GM21423 (cell line): ENCODE results near the gene FLNB.

Experiments
- ATAC-seq: cut with Tn5 transposase; IDR thresholded peaks from one replicate; pipeline ENCODE4 v1.9.1; 2021; ENCODE audit warnings: mild to moderate bottlenecking, moderate library complexity; ENCODE audit not compliant: unreplicated experiment

FLNB gene

GRCh38 chr3:58072763-58073130 is 64.5 kb downstream of the FLNB start:
- no peak for ATAC-seq

DNA sequence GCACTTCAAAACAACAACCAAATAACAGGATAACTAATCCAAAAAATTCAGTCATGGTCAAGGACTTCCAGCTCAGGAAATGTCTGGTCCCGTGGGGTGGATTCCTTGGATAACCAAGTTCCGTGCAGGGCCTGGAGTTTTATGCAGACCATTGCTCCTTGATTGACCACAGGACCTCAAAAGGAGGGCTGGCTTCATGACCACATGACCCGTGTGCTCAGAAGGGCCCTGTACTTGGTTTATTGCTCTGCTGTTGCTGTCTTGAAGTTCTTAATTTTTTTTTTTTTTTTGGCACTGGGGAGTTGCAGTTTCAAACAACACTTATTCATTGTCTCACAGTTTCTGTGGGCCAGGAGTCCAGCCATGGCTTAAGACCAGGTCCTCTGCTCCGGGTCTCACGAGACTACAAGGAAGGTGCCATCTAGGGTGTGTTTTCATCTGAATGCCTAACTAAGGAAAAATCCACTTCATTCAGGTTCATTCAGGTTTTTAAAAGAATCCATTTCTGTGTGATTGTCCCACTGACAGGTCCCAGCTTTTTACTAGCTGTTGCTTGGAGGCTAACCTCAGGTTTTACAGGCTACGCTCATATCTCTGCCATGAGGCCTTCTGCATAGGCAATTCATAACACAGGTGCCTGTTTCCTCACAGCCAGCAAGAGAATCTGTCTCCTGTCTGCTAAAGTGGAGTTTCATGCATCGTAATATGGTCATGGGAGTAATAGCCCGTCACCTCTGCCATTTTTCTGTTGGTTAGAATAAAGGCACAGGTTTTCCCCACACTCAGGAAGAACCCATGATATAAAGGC is 65.3 kb downstream of the FLNB start:
- ATAC-seq = peak; percentile 42

GRCh38 chr3:58074116-58074715 is 66.0 kb downstream of the FLNB start:
- peak; percentile 51 for ATAC-seq

- no peak for ATAC-seq
Observed at GRCh38 chr3:58074997-58075396, 66.8 kb downstream of the FLNB start.

DNA sequence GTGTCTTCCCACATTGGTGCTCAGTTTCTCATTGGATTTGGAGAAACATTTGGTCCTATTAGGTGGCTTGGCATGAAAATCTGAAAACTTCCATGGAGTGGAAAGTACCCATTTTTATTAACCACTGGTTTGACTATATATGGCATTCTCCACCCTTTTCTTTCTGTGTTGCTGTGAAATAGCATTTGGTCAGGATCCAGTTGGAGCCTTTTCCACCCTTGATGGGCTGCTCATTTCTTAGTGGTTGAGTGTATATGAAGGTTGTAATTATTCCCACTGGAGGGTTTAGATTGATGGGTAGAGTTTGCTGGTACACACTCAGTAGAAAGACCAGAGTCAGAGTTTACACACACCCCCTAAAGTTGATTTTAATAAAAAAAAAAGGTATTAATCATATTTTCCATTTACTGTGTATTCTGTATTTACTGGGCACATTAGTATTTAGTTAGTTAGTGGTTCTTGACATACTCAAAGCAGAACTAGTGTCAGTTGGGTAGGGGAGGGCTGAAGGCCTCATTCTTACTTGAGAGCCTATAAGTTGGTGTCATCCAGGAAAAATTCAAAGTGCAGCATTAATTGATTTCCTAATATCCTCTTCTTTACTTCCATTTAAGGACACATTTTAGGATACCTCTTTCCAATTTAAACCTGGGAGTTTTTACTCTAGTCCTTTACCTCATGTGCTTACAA is 69.5 kb downstream of the FLNB start:
- no peak for ATAC-seq

- ATAC-seq = no peak
Observed at GRCh38 chr3:58078610-58079009, 70.4 kb downstream of the FLNB start.

- no peak for ATAC-seq
Observed at GRCh38 chr3:58079773-58080172, 71.6 kb downstream of the FLNB start.

- no peak for ATAC-seq
Observed at GRCh38 chr3:58082047-58082446, 73.8 kb downstream of the FLNB start.

DNA sequence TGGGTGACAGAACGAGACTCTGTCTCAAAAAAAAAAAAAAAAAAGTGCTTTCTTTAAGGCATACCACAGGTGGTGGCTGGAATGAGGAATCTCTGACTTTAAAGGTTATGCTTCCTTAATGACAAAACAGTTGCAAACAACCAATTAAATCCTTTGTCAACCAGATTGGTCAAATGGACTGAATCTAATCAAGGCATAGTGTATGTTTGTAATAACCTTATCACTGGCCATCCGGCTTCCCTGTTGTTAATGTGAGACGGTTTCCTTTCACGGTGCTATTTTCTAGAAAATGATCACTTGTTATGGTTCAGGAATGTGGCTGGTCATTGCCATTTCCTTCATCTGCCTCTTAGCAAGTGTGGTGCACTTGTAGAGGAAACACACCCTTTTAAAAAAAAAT is 75.9 kb downstream of the FLNB start:
- ATAC-seq = no peak

DNA sequence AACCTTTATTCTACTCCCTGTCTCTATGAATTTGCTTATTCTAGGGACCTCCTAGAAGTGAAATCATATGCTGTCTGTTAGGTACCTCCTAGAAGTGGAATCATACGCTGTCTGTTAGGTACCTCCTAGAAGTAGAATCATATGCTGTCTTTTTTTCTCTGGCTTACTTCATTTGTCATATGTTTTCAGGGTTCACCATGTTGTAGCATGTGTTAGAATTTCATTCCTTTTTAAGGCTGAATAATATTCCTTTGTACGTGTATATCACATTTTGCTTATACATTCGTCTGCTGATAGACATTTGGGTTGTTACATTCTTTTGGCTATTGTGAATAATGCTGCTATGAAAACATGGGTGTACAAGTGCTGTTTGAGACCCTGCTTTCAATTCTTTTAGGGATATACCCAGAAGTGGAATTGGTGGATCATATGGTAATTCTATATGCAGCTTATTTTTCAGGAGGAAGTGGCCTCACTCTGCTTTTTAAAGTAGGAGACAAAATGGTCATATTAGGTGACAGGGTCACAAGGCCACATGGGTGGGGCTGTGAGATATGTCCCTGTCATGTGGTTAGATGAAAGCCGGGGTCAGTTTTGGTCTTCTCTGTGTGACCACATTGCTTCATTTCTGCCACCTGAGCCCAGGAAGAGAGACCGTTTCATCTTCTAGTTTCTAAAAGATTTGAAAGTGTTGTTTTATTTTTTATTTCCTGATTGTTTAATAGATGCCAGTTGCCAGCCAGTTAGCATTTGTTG is 76.7 kb downstream of the FLNB start:
- ATAC-seq = peak; percentile 88

DNA sequence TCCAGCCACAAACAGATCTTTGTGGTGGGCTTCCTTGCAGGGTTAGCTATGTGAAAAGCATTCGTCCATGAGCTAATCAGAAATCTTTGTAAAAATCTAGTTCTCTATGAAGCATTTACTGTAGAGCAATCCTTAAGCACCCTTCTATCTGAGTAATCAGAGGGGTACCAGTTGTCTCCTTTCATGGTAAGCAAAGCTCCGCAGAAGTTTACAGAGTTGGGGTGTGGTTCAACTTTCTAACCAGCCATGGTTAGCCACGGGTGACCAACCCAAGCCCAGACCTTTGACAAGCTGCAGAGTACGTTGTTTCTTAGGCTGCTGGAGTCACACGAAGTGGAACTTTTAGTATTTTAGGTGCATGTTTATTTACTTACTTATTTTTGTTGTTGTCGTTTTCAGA is 77.4 kb downstream of the FLNB start:
- peak; percentile 42 for ATAC-seq

DNA sequence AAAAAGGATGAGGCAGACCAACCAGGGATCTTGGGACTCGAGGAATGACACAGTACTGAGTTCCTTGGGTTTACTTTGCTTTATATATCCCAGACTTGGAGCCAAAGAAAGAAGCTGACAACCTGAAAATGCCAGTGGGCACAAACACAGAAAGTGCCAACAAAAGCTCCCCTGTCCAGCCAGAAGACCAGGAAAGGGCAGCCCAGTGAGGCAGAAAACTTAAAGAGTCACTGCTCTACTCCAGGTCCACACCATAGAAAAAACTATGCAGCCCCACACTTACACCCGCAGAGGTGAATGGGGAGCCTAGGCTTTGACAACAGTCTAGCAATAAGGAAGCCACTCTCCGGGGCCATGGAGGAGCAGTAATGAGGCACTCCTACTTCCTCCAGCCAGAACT is 80.3 kb downstream of the FLNB start:
- ATAC-seq = no peak

DNA sequence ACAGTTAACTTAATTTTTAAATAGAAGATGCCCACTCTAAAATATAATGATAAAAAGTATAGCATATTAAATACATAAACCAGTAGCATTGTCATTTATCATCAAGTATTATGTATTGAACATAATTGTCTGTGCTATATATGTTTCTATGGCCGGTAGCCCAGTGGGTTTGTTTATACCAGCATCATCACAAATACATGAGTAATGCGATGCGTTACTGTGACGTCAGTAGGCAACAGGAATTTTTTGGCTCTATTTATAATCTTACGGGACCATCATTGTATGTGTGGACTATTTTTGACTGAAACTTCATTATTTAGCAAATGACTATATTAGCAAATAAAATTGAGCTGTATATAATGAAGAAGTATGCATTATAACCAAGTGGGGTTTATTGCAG is 82.1 kb downstream of the FLNB start:
- no peak for ATAC-seq

- ATAC-seq = no peak
Observed at GRCh38 chr3:58092521-58092920, 84.3 kb downstream of the FLNB start.

DNA sequence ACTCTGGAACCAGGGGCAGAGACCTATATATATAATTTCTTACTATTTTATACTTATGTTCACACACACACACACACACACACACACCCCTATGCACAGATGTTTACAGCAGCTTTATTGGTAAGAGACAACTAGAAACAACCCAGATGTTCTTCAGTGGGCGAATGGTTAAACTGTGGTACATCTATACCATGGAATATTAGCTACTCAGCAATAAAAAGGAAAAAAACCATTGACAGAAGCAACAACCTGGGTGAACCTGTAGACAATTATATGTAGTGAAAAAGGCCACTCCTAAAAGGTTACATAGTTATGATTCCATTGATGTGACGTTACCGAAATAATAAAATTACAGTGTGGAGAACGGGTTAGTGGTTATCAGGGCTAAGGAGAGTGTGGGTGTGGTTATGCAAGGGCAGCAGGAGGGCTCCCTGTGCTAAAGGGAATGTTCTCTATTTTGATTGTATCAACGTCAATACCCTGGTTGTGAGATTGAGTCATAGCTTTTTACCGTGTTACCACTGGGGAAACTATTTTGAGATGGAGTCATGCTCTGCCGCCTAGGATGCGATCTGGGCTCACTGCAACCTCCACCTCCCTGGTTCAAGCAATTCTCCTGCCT is 85.5 kb downstream of the FLNB start:
- no peak for ATAC-seq

DNA sequence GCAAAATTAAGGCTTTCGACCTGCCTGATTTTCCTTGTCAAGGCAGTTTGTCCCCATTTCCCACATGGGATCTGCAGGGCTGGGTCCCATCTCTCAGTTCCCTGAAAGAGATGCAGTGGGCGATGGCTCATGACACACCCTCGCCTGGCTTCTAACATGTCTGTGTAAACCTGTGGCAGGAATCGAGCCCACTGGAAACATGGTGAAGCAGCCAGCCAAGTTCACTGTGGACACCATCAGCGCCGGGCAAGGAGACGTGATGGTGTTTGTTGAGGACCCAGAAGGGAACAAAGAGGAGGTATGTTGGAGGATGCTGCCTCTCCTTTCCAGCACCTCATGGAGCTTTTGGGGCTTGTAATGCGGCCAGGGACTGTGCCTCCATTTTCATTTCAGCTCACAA is 86.4 kb downstream of the FLNB start:
- ATAC-seq = no peak

GRCh38 chr3:58095603-58096138 is 87.4 kb downstream of the FLNB start:
- no peak for ATAC-seq

- ATAC-seq = no peak
Observed at GRCh38 chr3:58098531-58098930, 90.3 kb downstream of the FLNB start.

DNA sequence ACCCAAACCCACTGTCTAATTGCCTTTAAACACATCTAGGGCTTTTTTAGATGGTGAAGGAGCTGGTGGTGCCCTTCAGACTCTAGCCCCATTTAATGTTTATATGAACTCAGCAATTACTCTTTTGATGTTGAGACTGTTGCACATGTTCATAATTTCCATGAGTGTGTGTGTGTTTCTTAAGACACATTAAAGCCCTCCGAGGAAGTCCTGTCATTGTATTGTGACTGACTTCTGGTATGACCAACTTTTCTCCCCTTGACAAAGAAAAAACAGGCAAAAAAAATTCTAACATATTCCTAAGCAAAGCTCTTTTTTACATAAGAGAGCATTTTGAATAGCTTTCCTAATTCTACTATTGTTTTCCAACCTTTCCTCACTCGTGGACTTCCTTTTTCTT is 91.6 kb downstream of the FLNB start:
- no peak for ATAC-seq

DNA sequence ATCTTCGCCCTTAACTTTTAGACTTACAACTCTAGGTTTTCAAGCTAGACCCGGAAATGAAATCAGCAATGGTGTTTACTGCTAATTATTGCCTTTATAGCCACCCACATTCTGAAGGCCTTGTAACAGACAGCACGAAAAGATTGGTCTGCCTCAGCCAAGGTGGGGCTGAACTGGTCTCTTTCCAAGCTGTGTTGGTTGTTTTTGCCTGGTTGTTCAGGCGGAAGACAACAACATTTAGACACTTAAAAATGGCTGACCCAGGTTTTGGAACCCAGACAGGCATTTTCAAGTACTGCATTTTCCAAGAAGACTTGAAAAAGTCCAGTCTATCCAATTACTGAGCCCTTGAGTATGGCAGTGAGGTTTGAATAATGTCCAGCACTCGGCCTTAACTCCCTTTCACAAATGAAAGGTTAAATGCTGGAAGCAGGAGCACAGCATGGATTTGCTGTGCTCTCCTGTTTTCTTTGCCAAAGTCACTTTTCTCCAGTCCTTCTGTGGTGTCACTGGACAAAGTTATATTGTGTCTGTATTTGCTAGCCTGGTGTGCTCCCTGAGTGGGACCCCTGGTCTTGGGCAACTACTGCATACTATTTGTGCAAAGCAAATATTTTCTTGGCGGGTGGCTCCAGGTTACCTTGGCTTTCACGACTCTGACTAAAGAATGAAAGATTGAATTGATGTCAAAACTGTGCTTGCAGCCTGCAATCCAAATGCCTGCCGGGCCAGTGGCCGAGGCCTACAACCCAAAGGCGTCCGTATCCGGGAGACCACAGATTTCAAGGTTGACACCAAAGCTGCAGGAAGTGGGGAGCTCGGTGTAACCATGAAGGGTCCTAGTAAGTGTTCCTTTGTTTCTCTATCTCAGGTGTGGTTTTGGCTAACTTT is 93.5 kb downstream of the FLNB start:
- no peak for ATAC-seq
